GM18502 (cell line): Measurements from ENCODE around the gene PLEKHH3.

Experiments
- ATAC-seq: cut with Tn5 transposase; IDR thresholded peaks from one replicate; pipeline ENCODE4 v1.9.1; 2021; ENCODE audit warnings: mild to moderate bottlenecking; ENCODE audit not compliant: unreplicated experiment, poor library complexity

The PLEKHH3 gene

DNA sequence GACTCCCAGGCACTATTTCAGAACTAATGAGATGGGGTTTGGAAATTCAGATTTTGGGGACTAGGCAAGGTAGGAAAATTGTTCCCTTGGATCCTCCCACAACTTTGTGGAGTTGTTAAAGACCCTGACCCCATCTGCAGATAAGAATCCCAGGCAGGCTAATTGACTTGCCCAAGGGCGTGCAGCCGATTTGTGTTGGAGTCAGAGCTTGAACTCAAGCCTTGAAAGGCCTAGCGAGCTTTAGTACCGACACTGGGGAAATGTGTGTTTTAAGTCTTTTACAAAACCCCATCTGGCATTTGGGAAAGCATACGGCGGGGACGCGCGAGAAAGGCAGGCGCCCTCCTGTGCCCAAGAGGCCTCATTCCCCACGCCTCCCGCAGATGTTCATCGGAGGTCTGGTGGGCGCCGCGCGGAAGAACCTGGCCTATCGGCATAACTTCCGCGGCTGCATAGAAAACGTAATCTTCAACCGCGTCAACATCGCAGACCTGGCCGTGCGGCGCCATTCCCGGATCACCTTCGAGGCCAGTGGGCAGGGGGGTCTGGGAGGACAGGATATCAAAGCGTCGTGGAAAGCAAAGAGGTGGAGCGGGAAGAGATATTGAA, 9.8 kb upstream of the PLEKHH3 start:
- no peak for ATAC-seq

DNA sequence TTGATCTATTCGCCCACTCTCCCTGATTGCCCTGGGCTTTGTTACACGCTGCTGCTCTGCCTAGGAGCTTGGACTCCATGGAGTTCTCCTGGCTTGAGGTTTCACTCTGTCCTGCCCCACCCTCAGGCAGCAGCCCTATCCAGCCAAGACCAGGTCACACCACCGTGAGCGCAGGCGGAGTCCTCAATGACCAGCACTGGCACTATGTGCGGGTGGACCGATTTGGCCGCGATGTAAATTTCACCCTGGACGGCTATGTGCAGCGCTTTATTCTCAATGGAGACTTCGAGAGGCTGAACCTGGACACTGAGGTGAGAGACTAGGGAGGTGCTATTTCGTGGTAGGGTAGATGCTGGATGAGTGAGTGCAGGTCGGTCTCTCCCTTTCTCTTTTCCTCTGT, 9.0 kb upstream of the PLEKHH3 start:
- ATAC-seq, result no peak

DNA sequence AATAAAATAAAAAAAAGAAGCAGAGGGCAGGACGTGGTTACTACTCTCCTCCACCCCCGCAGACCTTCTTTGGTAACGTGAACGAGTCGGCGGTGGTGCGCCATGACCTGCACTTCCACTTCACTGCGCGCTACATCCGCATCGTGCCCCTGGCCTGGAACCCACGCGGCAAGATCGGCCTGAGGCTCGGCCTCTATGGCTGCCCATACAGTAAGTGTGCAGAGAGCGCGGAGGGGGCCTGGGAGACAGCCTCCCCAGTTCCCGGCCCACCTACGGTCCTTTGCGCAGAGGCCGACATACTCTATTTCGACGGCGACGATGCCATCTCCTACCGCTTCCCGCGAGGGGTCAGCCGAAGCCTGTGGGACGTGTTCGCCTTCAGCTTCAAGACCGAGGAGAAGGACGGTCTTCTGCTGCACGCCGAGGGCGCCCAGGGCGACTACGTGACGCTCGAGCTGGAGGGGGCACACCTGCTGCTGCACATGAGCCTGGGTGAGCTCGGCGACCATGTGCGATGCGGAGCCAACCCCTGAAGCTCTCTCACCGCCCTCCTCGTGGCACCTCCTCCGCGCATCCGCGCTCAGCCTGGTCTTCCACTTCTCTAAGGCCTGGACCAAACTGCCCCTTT, 8.2 kb upstream of the PLEKHH3 start:
- no peak for ATAC-seq

DNA sequence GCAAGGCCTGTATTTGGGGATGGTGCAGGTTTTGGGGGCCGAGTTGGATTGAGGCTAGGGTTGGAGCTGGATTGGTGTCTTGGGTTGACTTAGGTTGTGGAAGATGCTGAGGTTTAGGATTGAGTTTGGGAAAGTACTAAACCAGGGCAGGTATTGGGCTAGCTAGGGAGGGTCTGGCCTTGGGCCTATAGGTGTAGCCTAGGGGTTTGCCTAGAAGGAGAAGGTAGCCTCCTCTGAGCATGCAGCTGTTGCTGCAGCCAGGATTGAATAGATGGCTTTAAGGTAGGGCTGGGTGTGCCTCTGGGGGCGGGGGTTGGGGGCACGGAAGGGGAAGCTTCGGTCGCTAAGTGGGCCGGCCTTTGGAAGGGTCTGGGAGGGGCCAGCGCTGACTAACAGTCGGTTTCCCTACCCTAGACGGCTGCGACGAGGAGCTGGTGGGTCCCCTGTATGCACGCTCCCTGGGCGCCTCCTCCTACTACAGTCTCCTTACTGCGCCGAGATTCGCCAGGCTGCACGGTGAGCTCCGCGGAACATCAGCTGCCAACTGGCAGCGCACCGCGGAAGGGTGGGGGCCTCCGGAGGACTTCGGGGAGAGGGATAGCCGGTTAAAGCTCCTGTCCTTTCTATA, 6.7 kb upstream of the PLEKHH3 start:
- no peak for ATAC-seq

DNA sequence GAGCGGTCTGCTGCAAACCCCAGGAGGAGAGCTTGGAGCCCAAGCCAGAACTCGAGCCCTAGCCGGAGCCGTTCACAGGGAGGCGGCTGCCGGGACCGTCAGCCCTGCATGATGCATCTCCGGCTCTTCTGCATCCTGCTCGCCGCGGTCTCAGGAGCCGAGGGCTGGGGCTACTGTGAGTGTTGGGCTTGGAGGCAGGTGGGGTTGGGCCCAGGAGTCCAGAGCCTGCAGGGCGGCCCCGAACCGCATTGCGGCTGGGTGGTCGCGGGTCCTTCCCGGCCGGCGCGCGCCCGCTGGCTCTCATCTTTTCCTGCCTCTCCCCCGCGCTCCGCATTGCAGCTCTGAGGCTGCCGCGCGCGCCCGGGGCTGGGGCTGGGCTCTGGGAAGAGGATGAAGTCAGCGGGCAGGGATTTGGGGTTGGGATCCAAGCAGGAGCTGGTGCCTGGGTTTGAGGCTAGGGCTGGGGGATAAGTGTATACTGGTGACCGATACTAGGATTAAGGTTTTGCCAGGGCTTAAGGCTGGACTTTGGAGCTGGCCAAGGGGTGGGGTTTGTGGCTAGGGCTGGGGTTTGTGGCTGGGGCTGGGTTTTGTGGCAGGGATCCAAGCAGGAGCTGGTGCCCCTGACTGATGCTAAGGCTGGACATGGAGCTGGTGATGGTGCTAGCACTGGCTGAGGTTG, 6.1 kb upstream of the PLEKHH3 start:
- no peak for ATAC-seq

DNA sequence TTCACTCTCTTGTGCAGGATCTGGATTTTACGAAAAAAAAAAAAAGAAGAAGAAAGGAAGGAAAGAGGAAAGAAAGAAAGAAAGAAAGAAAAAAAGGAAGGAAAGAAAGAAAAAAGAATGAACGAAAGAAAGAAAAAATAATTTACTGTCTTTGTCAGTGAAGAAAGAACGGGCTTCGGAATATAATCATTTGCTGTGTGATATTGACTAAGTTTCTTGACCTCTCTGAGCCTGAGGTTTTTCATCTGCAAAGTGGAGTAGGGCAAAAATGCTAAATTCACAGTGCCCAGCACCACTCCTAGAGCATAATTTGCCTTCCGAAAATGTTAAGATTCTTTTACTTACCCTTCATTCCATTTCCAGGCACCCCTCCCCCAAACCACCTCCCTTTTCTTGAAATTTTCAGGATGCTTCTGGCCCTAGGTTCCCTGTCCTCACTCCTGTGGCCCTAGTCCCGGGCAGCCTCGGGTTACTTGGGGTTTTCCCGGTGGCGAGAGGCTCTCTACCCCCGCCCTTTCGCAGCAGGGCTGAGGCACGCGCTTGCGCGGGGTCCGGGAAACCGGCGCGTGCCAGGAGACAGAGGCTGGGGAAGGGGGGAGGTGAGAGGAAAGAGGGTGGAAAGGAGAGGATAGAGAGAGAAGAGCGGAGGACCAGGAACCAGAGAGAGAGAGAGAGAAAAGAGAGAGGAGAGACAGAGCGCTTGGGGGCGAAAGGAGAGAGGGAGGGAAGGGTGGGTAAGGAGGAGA, 5.4 kb upstream of the PLEKHH3 start, which contains the start of gene CNTNAP1:
Gene CNTNAP1, plus strand, starts transcription at position 556 of the 746 bp plus-strand sequence. CDS start 299 bp downstream, outside the sequence.
- ATAC-seq, result no peak

DNA sequence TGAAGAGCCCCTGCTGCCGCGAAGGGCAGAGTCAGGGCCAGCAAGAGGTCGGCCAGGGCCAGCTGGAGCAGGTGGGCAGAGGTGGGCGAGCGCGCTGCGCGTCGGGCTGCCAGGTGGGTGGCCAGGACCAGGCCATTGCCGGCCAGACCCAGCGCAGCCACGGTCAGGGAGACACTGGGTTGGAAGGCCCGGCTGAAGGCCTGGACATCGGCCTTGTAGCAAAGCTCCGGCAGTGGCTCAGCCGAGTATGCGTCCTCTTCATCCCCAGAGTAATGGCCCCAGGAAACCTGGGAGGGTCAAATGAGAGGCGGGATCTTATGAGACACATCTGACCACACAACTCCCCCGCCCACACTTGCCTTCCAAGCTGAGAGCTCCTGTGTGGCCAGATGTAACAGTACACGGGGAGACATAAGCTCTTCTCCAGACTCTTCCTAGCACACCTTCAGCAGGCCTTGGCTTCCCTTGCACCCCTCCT, 3.6 kb upstream of the PLEKHH3 start:
- no peak for ATAC-seq

DNA sequence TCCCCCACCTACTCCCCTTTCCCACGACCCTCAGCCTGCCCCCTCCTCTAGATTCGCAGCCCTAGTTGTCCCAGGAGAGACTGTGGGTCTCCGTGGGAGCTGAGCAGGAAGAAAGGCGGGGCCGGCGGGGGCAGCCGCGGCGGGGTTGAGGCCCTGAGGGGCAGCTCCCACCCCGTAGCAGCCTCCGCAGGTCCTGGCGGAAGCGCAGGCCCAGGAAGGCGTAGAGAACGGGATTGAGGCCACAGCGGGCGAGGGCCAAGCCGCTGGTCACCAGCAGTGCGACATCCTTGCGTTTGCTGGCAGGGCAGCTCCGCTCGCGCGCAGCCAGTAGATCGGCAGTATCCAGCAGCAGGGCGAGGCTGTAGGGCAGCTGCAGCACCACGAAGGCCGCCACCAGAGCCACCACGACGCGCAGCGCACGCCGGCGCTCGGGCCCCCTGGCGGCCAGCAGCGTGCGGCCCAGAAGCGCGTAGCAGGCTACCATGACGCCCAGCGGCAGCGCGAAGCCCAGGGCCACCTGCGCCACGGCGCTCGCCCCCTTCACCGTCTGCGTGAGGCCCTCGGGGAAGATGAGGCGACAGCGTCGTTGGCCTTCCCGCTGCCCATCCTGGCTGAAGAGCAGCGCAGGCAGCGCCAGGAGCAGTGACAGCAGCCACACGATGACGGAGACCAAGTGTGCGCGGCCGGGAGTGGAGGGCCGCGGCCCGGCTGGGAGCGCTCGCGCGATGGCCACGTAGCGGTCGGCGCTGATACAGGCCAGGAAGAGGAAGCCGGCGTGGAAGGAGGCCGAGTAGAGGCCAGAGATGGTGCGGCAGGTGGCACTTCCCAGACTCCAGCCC, 2.9 kb upstream of the PLEKHH3 start:
- ATAC-seq, result peak; percentile 27

DNA sequence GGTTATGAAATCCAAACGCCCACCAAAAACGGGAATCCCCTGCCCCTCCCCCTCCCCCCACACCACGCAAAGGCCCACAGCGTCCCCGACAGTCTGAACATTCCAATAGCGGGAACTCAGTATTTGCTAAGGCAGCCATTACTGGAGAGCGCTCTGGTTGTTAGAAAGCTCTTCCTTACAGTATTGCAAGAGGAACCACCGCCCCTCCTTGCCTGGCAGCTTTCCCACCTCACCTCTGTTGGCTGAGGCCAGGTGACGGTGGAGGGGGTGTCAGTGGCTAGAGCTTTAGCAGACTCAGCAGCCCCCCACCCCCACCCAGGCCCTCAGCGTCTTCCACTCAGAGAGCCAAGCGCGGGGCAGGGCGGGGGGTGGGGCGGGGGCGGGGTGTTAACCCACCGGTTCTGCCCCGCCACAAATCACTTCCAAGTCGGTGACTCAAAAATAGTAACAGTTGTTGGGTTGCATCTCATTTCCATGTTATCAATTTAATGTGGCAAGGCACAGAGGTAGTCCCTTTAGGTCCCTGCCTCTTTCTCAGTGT, 2.2 kb upstream of the PLEKHH3 start:
- no peak for ATAC-seq

DNA sequence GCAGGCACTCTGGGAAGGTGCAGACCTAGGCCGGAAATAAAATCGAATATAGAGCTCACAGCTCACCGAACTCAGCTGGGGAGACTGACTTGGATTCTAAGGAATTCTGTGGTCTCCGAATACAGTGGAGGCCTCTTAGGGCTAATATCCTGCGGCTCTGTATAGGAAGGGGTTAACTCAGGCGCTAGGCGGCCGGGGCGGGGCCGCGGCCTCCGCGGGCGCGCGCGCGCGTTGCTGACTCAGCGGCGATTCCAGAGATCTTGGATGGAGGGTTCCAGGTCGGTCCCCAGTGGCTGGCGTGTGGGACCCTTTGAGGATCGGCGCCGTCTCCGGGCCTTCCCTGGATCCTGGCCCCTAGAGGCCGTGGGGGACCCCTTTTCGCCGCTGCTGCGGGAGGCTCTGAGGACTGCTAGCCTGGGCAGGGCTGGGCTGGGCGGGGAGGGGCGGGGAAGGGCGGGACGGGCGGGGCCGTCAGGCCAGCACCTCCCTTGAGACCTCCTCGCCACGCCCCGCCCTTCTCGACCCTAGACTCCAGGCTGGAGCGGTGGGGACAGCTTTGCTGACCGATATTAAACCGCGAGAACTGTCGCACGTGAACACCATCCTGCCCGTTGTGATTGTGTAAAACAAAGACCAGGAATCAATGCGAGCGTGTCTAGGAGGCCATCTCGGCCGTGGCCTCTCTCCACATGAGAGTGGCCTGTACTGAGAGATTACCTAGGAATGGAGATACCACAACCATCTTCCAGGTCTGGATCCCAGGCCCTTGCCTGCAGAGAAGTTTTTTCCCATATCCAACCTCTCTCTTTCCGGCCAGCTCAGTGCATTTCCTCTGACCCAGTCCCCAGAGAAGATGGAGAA, 1.4 kb upstream of the PLEKHH3 start:
- ATAC-seq, result peak; percentile 21

DNA sequence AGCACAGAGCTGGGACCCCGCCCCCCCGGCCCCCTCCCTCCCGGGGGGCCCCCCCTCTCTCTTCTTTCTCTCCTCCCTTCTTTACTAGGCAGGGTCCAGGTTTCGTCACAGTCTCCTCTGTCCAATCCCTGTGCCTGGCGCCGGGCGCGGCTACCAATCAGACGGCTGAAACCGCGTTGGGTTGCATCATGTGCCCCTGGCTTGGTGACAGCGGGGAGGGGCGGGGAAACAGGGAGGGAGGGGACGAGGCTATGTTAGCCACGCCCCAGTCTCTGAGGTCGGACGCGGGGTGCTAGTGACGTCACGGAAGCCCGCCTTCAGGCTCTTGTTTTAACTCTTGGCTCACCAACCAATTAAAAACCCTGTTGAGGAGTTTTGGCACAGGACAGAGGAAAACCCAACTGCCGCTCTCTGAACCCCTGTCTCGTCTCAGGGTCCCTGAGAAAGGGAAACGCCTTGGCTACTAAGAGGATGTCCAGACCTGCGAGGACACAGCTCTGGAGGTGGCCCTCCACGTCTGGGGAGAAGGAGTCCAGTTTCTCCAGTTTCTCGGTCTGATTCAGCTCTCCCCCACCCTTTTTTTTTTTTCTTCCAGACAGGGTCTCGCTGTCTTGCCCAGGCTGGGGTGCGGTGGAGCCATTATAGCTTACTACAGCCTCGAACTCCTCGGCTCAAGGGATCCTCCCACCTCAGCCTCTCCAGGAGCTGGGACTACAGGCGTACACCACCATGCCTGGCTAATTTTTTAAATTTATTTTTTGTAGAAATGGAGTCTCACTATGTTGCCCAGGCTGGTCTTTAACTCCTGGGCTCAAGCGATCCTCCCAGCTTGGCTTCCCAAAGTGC, 441 bp upstream of the PLEKHH3 start:
- peak; percentile 55 for ATAC-seq

DNA sequence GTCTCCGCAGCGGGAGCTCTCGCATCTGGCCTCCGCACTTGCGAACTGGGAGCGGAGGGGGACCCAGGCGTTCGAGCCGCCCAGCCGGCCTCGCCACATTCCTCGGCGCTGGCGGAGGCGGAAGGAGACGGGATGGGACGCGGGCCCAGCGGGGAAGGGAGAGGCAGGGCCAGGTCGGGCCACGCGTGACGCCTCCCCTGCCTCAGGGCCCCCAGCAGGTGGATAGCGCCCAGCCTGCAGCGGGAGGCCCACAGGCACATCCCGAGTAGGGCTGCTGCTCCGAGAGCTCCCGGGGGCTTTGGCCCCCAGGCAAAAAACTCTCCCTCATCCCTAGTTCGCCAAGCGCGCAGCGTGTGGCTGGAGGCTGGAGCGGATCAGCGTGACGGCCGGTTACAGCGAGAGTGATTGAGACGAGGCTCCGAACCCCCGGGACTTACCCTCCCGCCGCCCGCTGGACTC, 800 bp downstream of the PLEKHH3 start:
- no peak for ATAC-seq

DNA sequence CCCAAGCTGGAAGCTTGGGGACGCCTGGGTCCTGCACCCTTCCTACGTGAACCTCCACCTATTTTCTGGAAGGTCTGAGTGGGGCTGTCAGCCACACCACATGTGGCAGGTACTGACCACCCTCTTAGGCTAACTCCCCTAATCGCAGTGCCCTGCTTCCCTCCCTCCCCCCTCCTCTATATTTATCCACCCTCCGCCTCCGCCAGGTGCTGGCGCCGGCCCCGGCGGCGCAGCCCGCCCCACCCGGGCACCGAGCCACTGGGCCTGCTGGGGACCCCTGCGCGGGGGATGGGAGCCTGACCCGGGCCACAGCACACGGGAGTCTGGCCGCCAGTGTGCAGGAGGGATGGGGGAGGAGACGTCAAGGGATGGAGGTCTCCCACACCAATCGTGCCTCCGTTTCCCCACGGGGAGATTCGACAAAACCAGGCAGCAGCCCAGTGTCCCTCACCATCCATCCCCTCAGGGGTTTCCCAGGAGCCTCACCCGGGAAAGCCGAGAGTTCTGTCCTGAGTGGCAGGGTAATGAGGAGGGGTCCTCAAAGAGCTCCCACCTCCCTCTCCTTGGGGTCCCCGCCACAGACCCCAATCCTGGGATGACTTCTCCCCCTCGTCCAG, 1.3 kb downstream of the PLEKHH3 start:
- no peak for ATAC-seq

DNA sequence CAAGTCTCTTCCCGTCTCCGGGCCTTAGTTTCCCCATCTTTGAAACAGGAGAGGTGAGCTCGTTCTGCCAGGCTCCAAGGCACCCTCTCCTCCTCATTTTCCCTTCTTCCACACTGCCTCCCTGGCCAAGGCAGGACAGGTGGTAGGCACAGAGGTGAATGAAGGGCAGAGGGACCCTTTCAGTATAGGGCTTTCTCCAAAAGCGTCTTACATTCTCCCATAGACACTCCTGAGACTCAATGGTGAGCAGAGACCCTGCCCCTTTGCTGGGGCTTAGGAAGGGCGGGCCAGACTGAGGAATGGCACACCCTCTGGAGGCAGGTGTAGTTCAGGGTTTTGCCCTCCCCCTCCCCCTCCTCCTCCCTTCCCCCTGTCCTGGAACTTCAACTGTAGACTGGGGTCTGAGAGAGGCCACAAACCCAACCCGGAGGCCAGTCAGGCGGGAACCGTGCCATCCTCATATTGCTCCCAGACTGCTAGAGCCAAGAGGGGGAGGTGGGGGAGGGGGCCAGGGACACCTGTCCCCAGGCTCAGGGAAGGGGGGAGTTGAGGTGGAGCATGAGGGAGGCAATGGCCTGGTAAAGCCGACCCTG, 1.9 kb downstream of the PLEKHH3 start:
- ATAC-seq, result no peak

DNA sequence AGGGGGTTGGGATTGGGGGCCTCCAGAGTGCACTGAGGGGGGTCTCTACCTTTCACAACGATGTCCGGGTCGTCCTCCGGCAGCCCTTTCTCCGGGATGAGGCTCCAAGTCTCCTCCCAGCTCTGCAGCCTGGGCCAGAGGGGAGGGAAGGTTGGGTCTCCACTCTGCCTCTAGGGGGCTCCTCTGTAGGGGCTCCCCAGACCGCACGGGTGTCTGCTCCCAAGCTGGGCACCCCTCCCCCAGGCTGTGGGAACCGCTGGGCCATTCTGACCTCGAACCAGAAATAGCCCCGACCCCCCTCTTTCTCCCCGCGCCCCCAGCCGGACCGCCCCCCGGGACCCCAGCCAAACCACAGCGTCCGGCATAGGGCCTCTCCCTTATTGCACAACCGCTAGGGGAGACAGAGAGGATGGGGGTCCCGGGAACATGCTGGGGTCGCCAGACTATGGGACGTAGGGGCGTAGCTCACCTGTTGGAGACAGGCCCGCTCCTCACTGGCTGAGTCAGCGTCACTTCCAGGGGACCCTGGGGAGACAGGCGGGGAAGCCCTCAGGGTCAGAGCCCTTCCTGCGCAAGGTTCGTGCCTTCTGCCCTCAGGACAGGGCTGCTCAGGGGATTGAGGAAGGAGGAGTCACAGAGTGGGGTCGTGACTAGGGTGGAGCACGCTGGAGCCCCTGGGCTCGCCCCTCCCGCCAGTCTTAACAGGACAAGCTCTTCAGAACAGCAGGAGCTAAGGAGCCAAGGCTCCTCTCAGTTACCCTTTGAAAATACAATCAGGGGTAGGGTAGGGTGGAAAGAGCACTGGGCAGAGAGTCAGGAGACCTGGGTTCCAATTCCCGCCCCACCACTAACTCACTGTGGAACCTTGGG, 2.7 kb downstream of the PLEKHH3 start:
- no peak for ATAC-seq
